Mesodermal cell (in vitro differentiated cells): ENCODE measurements around the gene VSIG1.
A peak's percentile ranks its signal among the peaks of the same experiment; 100 is the strongest.

Experiments used
- H3K27ac ChIP-seq: 2 replicates; pipeline ENCODE4 v1.7.0; 2013; ENCODE audit warnings: mild to moderate bottlenecking, low read depth, low read length, moderate library complexity; ENCODE audit not compliant: severe bottlenecking
- H3K36me3 ChIP-seq: 2 replicates; pipeline ENCODE4 v1.7.1; 2013; ENCODE audit warnings: mild to moderate bottlenecking, low read length, moderate library complexity; ENCODE audit not compliant: control insufficient read depth, insufficient read depth
- H3K4me1 ChIP-seq: one replicate; pipeline ENCODE4 v1.7.1; 2013; ENCODE audit warnings: mild to moderate bottlenecking, low read length; ENCODE audit not compliant: insufficient read depth, control insufficient read depth, poor library complexity, severe bottlenecking
- H3K4me3 ChIP-seq: 2 replicates; pipeline ENCODE4 v1.7.0; 2013; ENCODE audit warnings: low read length, control low read depth, mild to moderate bottlenecking; ENCODE audit not compliant: insufficient read depth, poor library complexity, severe bottlenecking; ENCODE audit errors: extremely low read depth
- H3K9me3 ChIP-seq: 2 replicates; pipeline ENCODE4 v1.7.1; 2013; ENCODE audit warnings: mild to moderate bottlenecking, low read length, moderate library complexity; ENCODE audit not compliant: control insufficient read depth
- WGBS, 2 experiments: methylation state at CpG; one replicate each; pipeline ENCODE4 v1.1.5; 2013; ENCODE audit warnings: missing lambda C conversion rate in 2 of 2; ENCODE audit not compliant: insufficient coverage in 2 of 2; 5-methylcytosine and 5-hydroxymethylcytosine counted together

Gene VSIG1

DNA sequence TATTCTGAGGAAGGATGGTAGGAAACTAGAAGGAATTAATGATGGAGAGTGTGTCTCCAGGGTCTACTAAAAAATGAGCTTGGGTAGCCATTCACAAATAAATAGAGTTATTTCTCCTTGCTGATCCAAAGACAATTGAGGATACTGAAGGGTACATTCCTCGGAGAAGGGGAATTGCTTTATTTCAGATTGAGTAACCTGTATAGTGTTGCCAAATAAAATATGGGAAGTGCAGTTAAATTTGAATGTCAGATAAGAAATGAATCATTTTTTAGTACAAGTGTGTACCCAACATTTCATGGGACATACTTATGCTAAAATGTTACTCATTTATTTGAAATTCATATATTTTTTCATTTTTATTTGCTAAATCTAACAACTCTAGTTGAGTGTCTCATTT lies 16.0 kb upstream of the VSIG1 start:
- H3K9me3 ChIP-seq, result no peaks in the 10 kb centered on the region
- no peak overlapping the region for H3K4me3 ChIP-seq
- no peaks in the 10 kb centered on the region for H3K36me3 ChIP-seq
- 80% methylated on average over 1 of the region's 1 CpG; no CpG with 5 or more reads in 1 of the 2 experiments for WGBS, 2 experiments
- H3K4me1 ChIP-seq, result peaks cover 2% of the 10 kb centered on the region
- H3K27ac ChIP-seq, result no peak overlapping the region

DNA sequence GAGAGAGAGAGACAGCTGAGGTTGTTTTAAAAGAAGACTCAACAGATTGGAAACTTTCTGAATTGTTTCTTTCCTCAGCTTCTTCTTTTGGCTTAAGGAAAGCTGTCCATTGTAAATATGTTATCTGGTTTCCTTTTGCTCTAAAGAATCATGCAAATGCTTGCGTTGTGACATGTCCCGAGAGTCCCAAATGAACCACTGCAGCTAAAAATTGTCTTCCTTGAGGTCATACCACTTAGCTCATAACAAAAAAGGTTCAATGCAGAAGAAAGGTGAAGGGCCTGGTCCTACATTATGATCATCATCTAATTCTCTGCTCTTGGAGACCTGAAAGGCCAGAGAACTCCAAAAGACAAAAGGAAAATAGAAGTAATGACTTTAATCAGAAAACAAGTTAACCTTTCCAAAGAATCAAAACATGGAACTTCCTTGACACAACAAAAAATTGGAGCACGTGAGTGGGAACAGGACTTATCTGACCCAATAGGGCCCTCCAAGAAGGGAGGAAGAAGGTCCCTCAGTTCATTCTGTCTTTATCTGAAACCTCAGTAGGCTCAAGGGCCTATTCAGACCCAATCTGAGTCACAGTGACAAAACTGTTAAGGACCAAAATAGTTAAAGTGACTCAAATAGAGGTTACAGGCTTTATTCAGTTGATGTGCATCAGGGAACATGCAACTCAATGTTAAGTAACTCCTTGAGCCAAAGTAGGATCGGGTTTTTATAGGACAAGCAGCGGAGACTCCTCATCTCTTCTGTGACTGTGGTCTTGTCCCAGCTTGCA lies 14.7 kb upstream of the VSIG1 start:
- Histone ChIP-seq H3K9me3 (no peaks in the 10 kb centered on the region), H3K4me1 (peaks cover 3% of the 10 kb centered on the region), H3K27ac (no peak overlapping the region), H3K4me3 (no peak overlapping the region), H3K36me3 (no peaks in the 10 kb centered on the region)
- 100% methylated on average over 2 of the region's 5 CpGs; no CpG with 5 or more reads in 1 of the 2 experiments for WGBS, 2 experiments

DNA sequence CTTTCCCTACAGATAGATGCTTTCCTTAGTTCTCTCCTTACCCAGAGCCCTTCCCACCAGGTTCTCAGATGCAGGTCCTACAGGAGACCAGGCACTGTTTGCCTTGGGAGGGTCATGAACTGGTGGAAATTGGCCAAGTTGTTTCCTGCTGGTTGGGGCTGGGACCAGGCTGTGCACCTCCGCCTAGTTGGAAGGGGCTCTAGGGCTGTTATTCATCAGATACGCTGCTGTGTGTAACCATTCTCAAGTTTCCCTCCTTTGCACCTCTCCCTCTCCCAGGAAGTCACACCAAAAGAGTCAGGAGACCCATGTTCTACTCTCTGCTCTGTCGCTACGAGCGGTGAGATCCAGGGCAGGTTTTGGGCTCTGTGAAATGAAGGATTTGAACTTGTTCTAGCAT lies 11.9 kb upstream of the VSIG1 start:
- Histone ChIP-seq H3K4me1 (peaks cover 5% of the 10 kb centered on the region), H3K4me3 (no peak overlapping the region), H3K9me3 (no peaks in the 10 kb centered on the region), H3K27ac (no peak overlapping the region), H3K36me3 (no peaks in the 10 kb centered on the region)
- 80 to 100% methylated on average over 1 of the region's 5 CpGs for WGBS, 2 experiments

DNA sequence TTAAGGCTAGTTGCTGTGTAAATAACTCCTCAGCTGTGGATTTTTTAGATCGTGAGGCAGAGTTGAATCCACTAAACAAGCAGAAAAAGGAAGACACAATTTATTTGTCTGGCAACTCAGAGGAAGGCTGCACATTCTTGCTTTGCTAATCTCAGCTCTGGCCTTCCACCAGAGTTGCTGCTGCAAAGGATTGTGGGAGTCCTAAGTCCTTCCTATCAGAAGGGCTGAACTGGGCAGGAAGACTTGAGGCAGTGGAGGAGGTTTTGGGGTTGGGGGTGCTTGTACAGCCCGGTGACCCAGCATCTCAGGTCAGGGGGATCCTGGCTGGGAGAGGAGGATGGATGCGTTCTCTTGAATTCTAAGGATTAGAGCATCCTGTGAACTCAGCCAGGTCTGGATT lies 11.0 kb upstream of the VSIG1 start:
- no peaks in the 10 kb centered on the region for H3K36me3 ChIP-seq
- no peak overlapping the region for H3K27ac ChIP-seq
- H3K9me3 ChIP-seq, result no peaks in the 10 kb centered on the region
- H3K4me1 ChIP-seq, result peaks cover 5% of the 10 kb centered on the region
- 67% methylated on average over 1 of the region's 3 CpGs; no CpG with 5 or more reads in 1 of the 2 experiments for WGBS, 2 experiments
- H3K4me3 ChIP-seq, result no peak overlapping the region

DNA sequence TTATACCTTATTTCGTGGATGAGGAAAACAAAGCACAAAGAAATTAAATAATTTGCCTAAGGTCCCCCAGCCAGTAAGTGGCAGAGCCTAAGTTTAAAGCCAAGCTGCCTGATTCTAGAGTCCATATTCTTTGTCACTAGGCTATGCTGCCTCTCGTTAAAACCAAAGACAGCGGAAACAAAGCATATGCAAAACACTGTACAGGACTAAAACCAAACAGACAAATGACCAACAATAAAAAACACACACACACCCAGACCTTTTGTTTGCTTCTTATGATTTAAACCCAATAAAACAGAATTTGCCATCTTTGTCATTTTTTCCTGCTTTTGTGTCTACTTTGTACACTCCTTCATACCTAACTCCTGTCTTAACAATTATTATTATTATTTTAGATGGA lies 10.1 kb upstream of the VSIG1 start:
- Histone ChIP-seq H3K4me1 (peaks cover 5% of the 10 kb centered on the region), H3K4me3 (no peak overlapping the region), H3K9me3 (no peaks in the 10 kb centered on the region), H3K36me3 (no peaks in the 10 kb centered on the region), H3K27ac (no peak overlapping the region)
- no CpG with 5 or more reads among the region's 3 CpGs for WGBS, 2 experiments

DNA sequence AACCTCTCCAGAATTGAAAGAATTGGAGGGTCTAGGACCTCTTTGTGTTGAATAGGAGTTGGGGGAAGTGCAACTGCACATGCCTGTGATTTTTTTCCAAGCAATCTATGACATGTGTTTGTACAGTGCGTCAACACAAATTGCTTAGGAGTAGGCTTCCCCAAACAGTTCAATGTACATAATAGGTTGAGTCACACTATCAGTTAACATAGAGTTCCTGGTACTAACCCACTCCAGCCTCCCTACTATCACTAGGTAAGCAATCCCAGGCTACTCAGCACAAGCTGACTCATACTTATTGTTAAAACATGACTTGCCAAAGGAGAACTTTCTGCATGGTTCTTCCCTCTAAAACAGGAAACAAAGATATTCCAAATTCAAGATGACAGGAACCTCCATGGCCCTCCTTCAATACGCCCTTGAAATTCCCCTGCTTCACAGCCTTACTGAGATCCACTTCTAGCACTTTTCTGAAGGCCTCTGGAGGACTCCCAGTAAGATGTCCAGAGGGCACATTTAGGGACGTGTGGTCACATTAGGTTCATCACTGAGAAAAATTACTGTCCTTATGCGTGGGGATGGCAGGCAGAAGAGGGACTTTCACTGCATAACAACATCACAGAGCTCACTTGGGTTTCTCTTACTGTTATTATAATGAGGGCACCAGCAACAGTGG lies 8.4 kb upstream of the VSIG1 start:
- H3K27ac ChIP-seq, result peak overlapping the region; percentile 57
- peaks cover 5% of the 10 kb centered on the region for H3K4me1 ChIP-seq
- no peaks in the 10 kb centered on the region for H3K9me3 ChIP-seq
- 88% methylated on average over 1 of the region's 4 CpGs; no CpG with 5 or more reads in 1 of the 2 experiments for WGBS, 2 experiments
- H3K36me3 ChIP-seq, result no peaks in the 10 kb centered on the region
- no peak overlapping the region for H3K4me3 ChIP-seq

DNA sequence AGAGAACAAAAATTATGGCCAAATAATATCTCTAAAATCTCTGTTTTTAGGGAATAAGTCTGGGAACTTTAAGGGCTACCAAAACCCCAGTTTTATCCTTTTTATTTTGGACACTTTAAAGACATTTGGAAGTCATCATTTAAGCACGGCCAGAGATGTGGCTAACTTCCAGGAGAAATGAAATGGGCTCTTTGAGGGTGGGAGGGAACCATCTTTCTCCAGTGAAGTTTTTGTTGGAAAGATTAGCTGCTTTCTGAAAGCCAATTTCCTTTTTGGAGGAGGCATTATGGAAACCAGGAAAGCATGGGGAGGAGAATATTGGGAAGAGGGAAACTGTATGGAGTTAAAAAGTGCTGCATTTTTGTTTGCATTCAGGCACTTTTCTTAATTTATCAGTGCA lies 4.8 kb downstream of the VSIG1 start:
- Histone ChIP-seq H3K36me3 (no peaks in the 10 kb centered on the region), H3K4me1 (no peaks in the 10 kb centered on the region)
- no CpG with 5 or more reads among the region's 1 CpG for WGBS, 2 experiments

DNA sequence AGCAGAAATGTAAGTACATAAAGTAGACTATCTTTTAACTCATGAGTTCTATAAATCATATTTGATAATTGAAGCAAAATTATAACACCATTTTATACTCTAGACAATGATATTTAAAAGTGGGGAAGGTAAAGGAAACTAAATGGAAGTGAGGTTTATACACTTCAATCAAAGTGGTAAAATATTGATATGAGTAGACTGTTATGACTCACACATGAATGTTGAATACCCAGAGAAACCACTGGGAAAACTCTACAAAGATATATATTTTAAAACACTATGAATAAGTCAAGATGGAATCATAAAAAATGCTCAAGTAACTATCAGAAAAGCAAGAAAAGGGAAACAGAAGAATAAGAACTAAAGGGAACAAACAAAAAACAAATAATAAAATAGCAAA lies 8.4 kb downstream of the VSIG1 start:
- Histone ChIP-seq H3K9me3 (no peaks in the 10 kb centered on the region), H3K27ac (no peak overlapping the region), H3K4me3 (no peak overlapping the region), H3K36me3 (no peaks in the 10 kb centered on the region), H3K4me1 (no peaks in the 10 kb centered on the region)

More for the DNA sequence above, 4.8 kb downstream of the VSIG1 start:
- H3K4me3 ChIP-seq, result no peak overlapping the region
- H3K27ac ChIP-seq, result no peak overlapping the region
- no peaks in the 10 kb centered on the region for H3K9me3 ChIP-seq

DNA sequence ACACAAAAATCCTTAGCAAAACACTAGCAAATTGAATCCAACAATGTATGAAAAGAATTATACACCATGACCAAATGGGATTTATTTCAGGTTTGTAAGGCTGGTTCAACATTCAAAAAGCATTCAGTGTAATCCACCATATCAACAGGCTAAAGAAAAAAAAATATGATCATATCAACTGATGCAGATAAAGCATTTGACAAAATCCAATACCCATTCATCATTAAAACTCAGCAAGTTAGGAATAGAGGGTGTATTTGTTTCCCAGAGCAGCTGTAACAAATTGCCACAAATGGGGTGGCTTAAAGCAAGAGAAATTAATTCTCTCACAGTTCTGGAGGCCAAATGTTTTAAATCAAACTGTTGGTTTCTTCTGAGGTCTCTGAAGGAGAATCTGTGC lies 10.7 kb downstream of the VSIG1 start:
- H3K9me3 ChIP-seq, result no peaks in the 10 kb centered on the region
- H3K4me1 ChIP-seq, result no peaks in the 10 kb centered on the region
- H3K4me3 ChIP-seq, result no peak overlapping the region
- H3K36me3 ChIP-seq, result no peaks in the 10 kb centered on the region
- H3K27ac ChIP-seq, result no peak overlapping the region

DNA sequence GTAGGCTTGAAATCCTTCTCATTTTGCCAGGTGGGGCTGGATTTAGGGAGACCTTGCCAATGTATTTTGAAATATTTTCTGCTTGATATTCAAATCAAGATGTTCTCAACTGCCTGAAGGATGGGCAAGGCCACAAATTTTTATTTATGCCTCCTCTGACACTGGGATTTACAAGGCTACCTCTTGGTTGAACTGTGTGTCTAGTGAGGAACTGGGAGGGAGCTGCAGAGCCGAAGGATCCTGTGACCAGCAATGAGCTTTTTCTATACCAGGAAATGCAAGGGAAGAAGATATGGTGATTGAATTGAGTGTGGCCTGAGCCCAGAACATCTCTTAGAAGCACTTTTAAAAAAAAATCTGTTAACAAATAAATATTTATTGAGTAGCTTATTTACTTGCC lies 14.9 kb downstream of the VSIG1 start:
- no CpG with 5 or more reads among the region's 1 CpG for WGBS, 2 experiments
- no peak overlapping the region for H3K27ac ChIP-seq
- no peaks in the 10 kb centered on the region for H3K9me3 ChIP-seq
- H3K4me3 ChIP-seq, result no peak overlapping the region
- no peaks in the 10 kb centered on the region for H3K36me3 ChIP-seq
- H3K4me1 ChIP-seq, result no peaks in the 10 kb centered on the region

DNA sequence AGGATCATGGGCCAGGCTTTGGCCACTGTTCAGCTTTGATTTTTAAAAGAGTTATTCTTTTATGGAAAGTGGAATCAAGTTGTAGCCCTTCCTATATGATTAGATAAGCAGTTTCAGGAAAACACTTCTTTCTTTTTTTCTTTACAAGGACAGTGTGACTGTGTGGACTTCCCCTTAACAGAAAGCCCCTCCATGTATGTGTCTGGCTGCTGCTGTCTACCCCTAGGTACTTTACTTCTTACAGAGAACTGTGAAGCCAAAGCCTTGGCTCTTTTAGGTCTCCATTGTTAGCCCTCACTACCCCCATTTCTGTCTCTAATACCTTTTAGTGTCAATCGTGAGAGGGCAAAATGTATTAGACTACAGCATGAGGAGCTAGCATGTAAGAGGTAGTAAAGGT lies 19.1 kb downstream of the VSIG1 start:
- no peak overlapping the region for H3K27ac ChIP-seq
- H3K36me3 ChIP-seq, result no peaks in the 10 kb centered on the region
- H3K4me1 ChIP-seq, result no peaks in the 10 kb centered on the region
- H3K4me3 ChIP-seq, result no peak overlapping the region
- no peaks in the 10 kb centered on the region for H3K9me3 ChIP-seq
- WGBS, 2 experiments, result no CpG with 5 or more reads among the region's 1 CpG
